ENCODE results near the gene ATG10. TPM values are rescaled to one million over a fixed set of nuclear protein-coding genes. Genes with fewer than 3 reads are reported as not detected.

The ATG10 gene
- polyA plus RNA-seq, 4 donors: 3.5 to 7.8 (median 5.5) TPM

DNA sequence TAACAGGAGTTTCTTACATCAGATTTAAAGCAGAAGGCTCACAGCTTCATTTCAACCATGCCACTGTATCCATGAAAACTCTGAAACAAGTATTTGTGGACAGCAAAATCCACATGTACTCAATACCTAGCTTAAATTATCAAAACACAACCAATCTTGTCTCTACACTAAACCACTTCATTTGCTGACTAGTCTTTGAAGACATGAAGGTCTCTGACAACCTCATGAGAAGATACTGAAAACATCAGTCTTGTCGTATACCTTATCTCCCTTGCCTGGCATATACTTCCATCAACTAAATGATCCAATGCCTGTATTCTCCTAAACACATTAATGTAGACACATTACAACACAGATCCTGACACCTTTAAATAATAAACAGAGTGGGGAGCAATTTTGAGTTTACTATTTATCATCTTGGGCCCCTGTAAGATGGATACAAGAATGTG, 303.4 kb downstream of the ATG10 start:
- Histone ChIP-seq H3K27ac (ENCODE audit: low read depth in 1 of 3, low read length in 2 of 3) (no peak overlapping the region), H3K36me3 (ENCODE audit: control insufficient read depth in 3 of 3, insufficient read depth in 2 of 3, low read depth in 1 of 3, low read length in 3 of 3) (peaks cover 2 to 21% (median 13%) of the 10 kb centered on the region in 3 donors), H3K9me3 (ENCODE audit: control insufficient read depth in 2 of 2, insufficient read depth in 1 of 2, low read depth in 1 of 2, low read length in 1 of 2) (no peaks in the 10 kb centered on the region), H3K4me1 (ENCODE audit: control insufficient read depth in 3 of 3, insufficient read depth in 2 of 3, low read depth in 1 of 3, low read length in 2 of 3) (peaks cover 0 to 1% (median 0%) of the 10 kb centered on the region in 3 donors), H3K4me3 (ENCODE audit: low read depth in 1 of 3, low read length in 3 of 3) (no peak overlapping the region), H3K27me3 (ENCODE audit: control insufficient read depth in 3 of 3, insufficient read depth in 3 of 3, low read length in 3 of 3) (no peaks in the 10 kb centered on the region)
- 83 to 93% (median 88%) methylated on average over 1 of the region's 1 CpG for WGBS, 3 donors
- FAIRE-seq: no peak
- no peak for DNase-seq

- Histone ChIP-seq H3K9me3 (ENCODE audit: control insufficient read depth in 2 of 2, insufficient read depth in 1 of 2, low read depth in 1 of 2, low read length in 1 of 2) (no peaks in the 10 kb centered on the region), H3K27ac (ENCODE audit: low read depth in 1 of 3, low read length in 2 of 3) (peak overlapping the region in 1 of 3 donors; percentile 70), H3K4me3 (ENCODE audit: low read depth in 1 of 3, low read length in 3 of 3) (peak overlapping the region in 2 of 3 donors; percentile 92 to 94), H3K27me3 (ENCODE audit: control insufficient read depth in 3 of 3, insufficient read depth in 3 of 3, low read length in 3 of 3) (no peaks in the 10 kb centered on the region), H3K4me1 (ENCODE audit: control insufficient read depth in 3 of 3, insufficient read depth in 2 of 3, low read depth in 1 of 3, low read length in 2 of 3) (peaks cover 0 to 2% (median 0%) of the 10 kb centered on the region in 3 donors), H3K36me3 (ENCODE audit: control insufficient read depth in 3 of 3, insufficient read depth in 2 of 3, low read depth in 1 of 3, low read length in 3 of 3) (peaks cover 2 to 21% (median 13%) of the 10 kb centered on the region in 3 donors)
- WGBS, 3 donors: 58 to 64% (median 59%) methylated on average over 11 of the region's 11 CpGs
- FAIRE-seq (no peak), DNase-seq (peak; percentile 11 to 16)
These were observed 305.2 kb downstream of the ATG10 start for GRCh38 chr5:82276800-82277612.

DNA sequence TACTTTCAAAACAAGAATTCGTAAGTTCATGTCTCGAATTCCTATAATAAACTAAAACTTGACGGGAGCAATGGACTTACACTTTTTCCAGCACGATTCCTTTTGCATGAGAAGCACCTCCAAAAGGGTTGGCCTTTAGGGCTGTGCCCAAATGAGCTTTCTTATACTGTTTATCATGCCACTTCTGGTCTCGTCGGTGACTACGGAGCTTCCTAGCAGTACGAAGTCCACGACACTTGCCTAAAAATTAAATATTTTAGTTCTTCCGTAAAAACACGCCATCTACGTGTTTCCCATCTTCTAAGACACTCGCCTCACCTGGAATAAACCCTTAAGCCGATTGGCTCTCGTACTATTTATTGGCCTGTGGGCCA, 305.8 kb downstream of the ATG10 start:
- FAIRE-seq: no peak

DNA sequence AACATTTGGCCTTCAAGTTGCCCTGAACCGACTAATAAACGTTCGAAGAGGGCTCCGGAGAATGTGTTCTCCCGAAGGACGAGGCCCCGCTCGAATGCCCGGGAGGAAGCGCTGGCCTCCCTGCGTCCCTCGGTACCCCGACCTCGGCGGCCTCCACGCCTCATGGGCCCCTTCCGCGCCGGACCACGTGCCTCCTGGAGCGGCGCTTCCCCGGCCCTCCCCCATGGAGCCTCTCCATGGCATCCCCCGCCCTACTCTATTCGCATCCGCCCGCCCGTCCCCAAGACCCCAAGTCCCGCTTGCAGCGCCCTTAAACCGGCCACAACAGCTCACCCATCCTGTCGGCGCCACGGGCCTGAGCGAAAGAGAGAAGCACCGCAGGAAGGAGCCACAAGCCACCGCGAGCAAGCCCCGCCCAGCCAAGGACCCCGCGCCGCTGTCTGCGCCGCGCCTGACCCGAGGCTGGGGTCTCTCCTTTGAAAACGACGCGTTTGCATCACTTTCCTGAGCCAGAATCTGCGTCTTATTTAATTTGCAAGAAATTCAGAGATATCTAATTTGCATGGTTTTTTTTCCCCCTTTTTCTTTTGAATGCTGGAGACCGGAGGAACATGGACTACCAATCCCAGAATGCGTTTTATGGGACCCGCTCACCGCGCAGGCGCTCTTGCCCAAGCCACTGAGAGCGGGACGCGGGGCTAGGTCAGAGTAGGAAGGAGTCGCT, 306.3 kb downstream of the ATG10 start, which contains the start of gene RPS23:
Gene RPS23, minus strand, starts transcription at position 368 of the 724 bp plus-strand sequence. Its CDS starts 31 bp downstream, at position 337.
- 0% methylated on average over 60 of the region's 60 CpGs for WGBS, 3 donors
- Histone ChIP-seq H3K4me1 (ENCODE audit: control insufficient read depth in 3 of 3, insufficient read depth in 2 of 3, low read depth in 1 of 3, low read length in 2 of 3) (peaks cover 0 to 2% (median 0%) of the 10 kb centered on the region in 3 donors), H3K27me3 (ENCODE audit: control insufficient read depth in 3 of 3, insufficient read depth in 3 of 3, low read length in 3 of 3) (no peaks in the 10 kb centered on the region), H3K27ac (ENCODE audit: low read depth in 1 of 3, low read length in 2 of 3) (peak within 1 kb of the TSS; percentile 6 to 70 (median 62)), H3K4me3 (ENCODE audit: low read depth in 1 of 3, low read length in 3 of 3) (peak within 1 kb of the TSS; percentile 68 to 94 (median 92)), H3K36me3 (ENCODE audit: control insufficient read depth in 3 of 3, insufficient read depth in 2 of 3, low read depth in 1 of 3, low read length in 3 of 3) (peaks cover 2 to 16% (median 13%) of the 10 kb centered on the region in 3 donors), H3K9me3 (ENCODE audit: control insufficient read depth in 2 of 2, insufficient read depth in 1 of 2, low read depth in 1 of 2, low read length in 1 of 2) (no peaks in the 10 kb centered on the region)
- DNase-seq: peak; percentile 94 to 96
- FAIRE-seq: no peak

More for the DNA sequence above, 305.8 kb downstream of the ATG10 start:
- DNase-seq: no peak
- Histone ChIP-seq H3K27ac (ENCODE audit: low read depth in 1 of 3, low read length in 2 of 3) (peak overlapping the region; percentile 6 to 70 (median 62)), H3K9me3 (ENCODE audit: control insufficient read depth in 2 of 2, insufficient read depth in 1 of 2, low read depth in 1 of 2, low read length in 1 of 2) (no peaks in the 10 kb centered on the region), H3K27me3 (ENCODE audit: control insufficient read depth in 3 of 3, insufficient read depth in 3 of 3, low read length in 3 of 3) (no peaks in the 10 kb centered on the region), H3K4me1 (ENCODE audit: control insufficient read depth in 3 of 3, insufficient read depth in 2 of 3, low read depth in 1 of 3, low read length in 2 of 3) (peaks cover 0 to 2% (median 0%) of the 10 kb centered on the region in 3 donors), H3K4me3 (ENCODE audit: low read depth in 1 of 3, low read length in 3 of 3) (peak overlapping the region; percentile 68 to 94 (median 92)), H3K36me3 (ENCODE audit: control insufficient read depth in 3 of 3, insufficient read depth in 2 of 3, low read depth in 1 of 3, low read length in 3 of 3) (peaks cover 2 to 21% (median 13%) of the 10 kb centered on the region in 3 donors)
- 0 to 2% (median 1%) methylated on average over 15 of the region's 15 CpGs for WGBS, 3 donors

- Histone ChIP-seq H3K27me3 (ENCODE audit: control insufficient read depth in 3 of 3, insufficient read depth in 3 of 3, low read length in 3 of 3) (no peaks in the 10 kb centered on the region), H3K27ac (ENCODE audit: low read depth in 1 of 3, low read length in 2 of 3) (peak overlapping the region in 1 of 3 donors; percentile 62), H3K9me3 (ENCODE audit: control insufficient read depth in 2 of 2, insufficient read depth in 1 of 2, low read depth in 1 of 2, low read length in 1 of 2) (no peaks in the 10 kb centered on the region), H3K4me1 (ENCODE audit: control insufficient read depth in 3 of 3, insufficient read depth in 2 of 3, low read depth in 1 of 3, low read length in 2 of 3) (peaks cover 0 to 2% (median 0%) of the 10 kb centered on the region in 3 donors), H3K36me3 (ENCODE audit: control insufficient read depth in 3 of 3, insufficient read depth in 2 of 3, low read depth in 1 of 3, low read length in 3 of 3) (peaks cover 2 to 16% (median 13%) of the 10 kb centered on the region in 3 donors), H3K4me3 (ENCODE audit: low read depth in 1 of 3, low read length in 3 of 3) (peak overlapping the region; percentile 68 to 94 (median 92))
- 18 to 38% (median 19%) methylated on average over 19 of the region's 19 CpGs for WGBS, 3 donors
- no peak for FAIRE-seq
- DNase-seq: no peak
These were observed 307.0 kb downstream of the ATG10 start for GRCh38 chr5:82278711-82279370.

DNA sequence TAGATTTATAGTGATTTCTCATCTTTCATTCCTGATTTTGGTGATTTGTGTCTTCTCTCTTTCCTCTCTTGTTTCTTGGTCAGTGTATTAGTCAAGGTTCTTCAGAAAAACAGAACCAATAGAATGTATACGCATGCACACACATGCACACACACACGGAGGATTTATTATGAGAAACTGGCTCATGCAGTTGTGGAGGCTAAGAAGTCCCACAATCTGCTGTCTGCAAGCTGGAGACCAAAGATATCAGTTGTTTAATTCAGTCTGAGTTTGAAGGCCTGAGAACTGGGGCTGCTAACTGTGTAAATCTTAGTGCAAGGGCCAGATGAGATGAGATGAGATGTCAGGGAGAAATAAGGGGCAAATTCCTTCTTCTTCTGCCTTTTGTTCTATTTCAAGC, 312.1 kb downstream of the ATG10 start:
- FAIRE-seq: no peak
- Histone ChIP-seq H3K4me3 (ENCODE audit: low read depth in 1 of 3, low read length in 3 of 3) (no peak overlapping the region), H3K27me3 (ENCODE audit: control insufficient read depth in 3 of 3, insufficient read depth in 3 of 3, low read length in 3 of 3) (no peaks in the 10 kb centered on the region), H3K9me3 (ENCODE audit: control insufficient read depth in 2 of 2, insufficient read depth in 1 of 2, low read depth in 1 of 2, low read length in 1 of 2) (no peaks in the 10 kb centered on the region), H3K27ac (ENCODE audit: low read depth in 1 of 3, low read length in 2 of 3) (no peak overlapping the region), H3K36me3 (ENCODE audit: control insufficient read depth in 3 of 3, insufficient read depth in 2 of 3, low read depth in 1 of 3, low read length in 3 of 3) (no peaks in the 10 kb centered on the region), H3K4me1 (ENCODE audit: control insufficient read depth in 3 of 3, insufficient read depth in 2 of 3, low read depth in 1 of 3, low read length in 2 of 3) (peaks cover 0 to 2% (median 0%) of the 10 kb centered on the region in 3 donors)
- 81 to 93% (median 87%) methylated on average over 2 of the region's 2 CpGs for WGBS, 3 donors
- no peak for DNase-seq

DNA sequence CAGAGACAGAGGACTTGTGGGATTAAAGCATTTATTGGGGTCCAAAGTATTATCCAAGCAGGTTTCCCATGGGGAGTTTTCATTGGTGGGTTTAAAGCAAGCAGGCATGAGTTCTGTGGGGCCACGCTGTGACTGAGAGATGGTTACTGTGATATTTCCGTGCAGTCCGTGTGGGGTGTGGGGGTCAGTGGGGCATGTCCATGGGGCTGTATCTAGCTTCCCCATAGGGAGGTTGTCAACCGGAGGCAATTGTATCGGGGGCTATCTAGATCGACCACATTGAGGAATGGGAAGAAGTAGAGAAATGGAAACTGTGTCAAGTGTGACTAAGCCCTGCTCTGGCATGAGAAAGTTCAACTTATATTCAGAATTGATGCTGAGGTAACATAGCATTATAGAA, 313.4 kb downstream of the ATG10 start:
- Histone ChIP-seq H3K4me1 (ENCODE audit: control insufficient read depth in 3 of 3, insufficient read depth in 2 of 3, low read depth in 1 of 3, low read length in 2 of 3) (peaks cover 0 to 1% (median 0%) of the 10 kb centered on the region in 3 donors), H3K36me3 (ENCODE audit: control insufficient read depth in 3 of 3, insufficient read depth in 2 of 3, low read depth in 1 of 3, low read length in 3 of 3) (no peaks in the 10 kb centered on the region), H3K9me3 (ENCODE audit: control insufficient read depth in 2 of 2, insufficient read depth in 1 of 2, low read depth in 1 of 2, low read length in 1 of 2) (no peaks in the 10 kb centered on the region), H3K27ac (ENCODE audit: low read depth in 1 of 3, low read length in 2 of 3) (no peak overlapping the region), H3K27me3 (ENCODE audit: control insufficient read depth in 3 of 3, insufficient read depth in 3 of 3, low read length in 3 of 3) (no peaks in the 10 kb centered on the region), H3K4me3 (ENCODE audit: low read depth in 1 of 3, low read length in 3 of 3) (no peak overlapping the region)
- 92 to 97% (median 94%) methylated on average over 6 of the region's 6 CpGs for WGBS, 3 donors
- DNase-seq (peak in 1 of 2 donors; percentile 8), FAIRE-seq (no peak)

- Histone ChIP-seq H3K9me3 (ENCODE audit: control insufficient read depth in 2 of 2, insufficient read depth in 1 of 2, low read depth in 1 of 2, low read length in 1 of 2) (no peaks in the 10 kb centered on the region), H3K27me3 (ENCODE audit: control insufficient read depth in 3 of 3, insufficient read depth in 3 of 3, low read length in 3 of 3) (no peaks in the 10 kb centered on the region), H3K36me3 (ENCODE audit: control insufficient read depth in 3 of 3, insufficient read depth in 2 of 3, low read depth in 1 of 3, low read length in 3 of 3) (no peaks in the 10 kb centered on the region), H3K4me1 (ENCODE audit: control insufficient read depth in 3 of 3, insufficient read depth in 2 of 3, low read depth in 1 of 3, low read length in 2 of 3) (no peaks in the 10 kb centered on the region), H3K27ac (ENCODE audit: low read depth in 1 of 3, low read length in 2 of 3) (no peak overlapping the region), H3K4me3 (ENCODE audit: low read depth in 1 of 3, low read length in 3 of 3) (no peak overlapping the region)
- 69 to 84% (median 83%) methylated on average over 3 of the region's 3 CpGs for WGBS, 3 donors
- DNase-seq: no peak
- FAIRE-seq: no peak
These were observed 315.8 kb downstream of the ATG10 start for GRCh38 chr5:82287625-82288024.

Data from small intestine (tissue), 7 donors.